ENCODE data around the gene PDGFB. TPM values are rescaled to one million over a fixed set of nuclear protein-coding genes. Genes with fewer than 3 reads are reported as not detected.

PDGFB gene
- total RNA-seq, 1 experiment from 2014 or later, result 39.7 TPM

DNA sequence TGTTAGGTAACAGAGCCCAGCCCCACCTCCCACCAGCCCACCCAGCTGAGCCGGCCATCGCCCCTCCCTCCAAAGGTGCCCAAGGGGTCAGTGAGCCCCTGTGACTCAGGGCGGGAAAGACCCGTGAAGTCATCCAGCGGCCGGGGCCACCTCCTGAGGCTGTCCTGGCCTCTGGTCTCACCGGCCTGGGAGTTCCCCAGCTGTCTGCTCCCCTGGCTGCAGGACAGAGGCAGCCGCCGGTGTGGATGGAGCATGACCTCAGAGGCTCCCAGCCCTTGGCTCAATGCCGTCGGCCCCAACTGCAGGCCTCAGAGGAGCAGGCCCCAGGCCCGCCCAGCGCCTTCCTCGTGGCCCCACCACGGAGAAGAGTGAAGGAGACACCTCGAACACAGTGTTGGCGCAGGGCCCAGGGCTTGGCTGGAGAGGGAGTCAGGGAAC is 46.0 kb upstream of the PDGFB start:
- H3K27ac ChIP-seq, result peak overlapping the region; percentile 84
- no peaks in the 10 kb centered on the region for H4K20me1 ChIP-seq (ENCODE audit: insufficient read depth)
- H3K4me2 ChIP-seq, result peak overlapping the region; percentile 53
- H3K4me1 ChIP-seq (replicated peaks; ENCODE audit: insufficient read depth), result peaks cover 82% of the 10 kb centered on the region
- POLR2A ChIA-PET (ENCODE audit: unreplicated experiment), result interaction anchor here (0.6 to 1.1 kb wide), 4 partner anchors 28 to 488 kb away, joined by 3 to 8 read pairs (median 4); no protein-coding TSS in a partner anchor
- no TSS peak for BruUV-seq (replicated peaks)
- no peak overlapping the region for H3K4me3 ChIP-seq
- intact Hi-C loops (cut with micrococcal nuclease; ENCODE audit: unreplicated experiment), result no loop called here
- CTCF ChIA-PET, result interaction anchor here (0.7 to 1.6 kb wide), 2 partner anchors 76 to 532 kb away, joined by 3 to 4 read pairs; no protein-coding TSS in a partner anchor
- no peaks in the 10 kb centered on the region for H3K36me3 ChIP-seq (ENCODE audit: low read depth)
- H3K27me3 ChIP-seq (ENCODE audit: insufficient read depth, low read depth), result no peaks in the 10 kb centered on the region
- DNase-seq, result peak; percentile 92 to 95
- H3F3A ChIP-seq (ENCODE audit: insufficient read depth, low read depth), result peaks cover 80% of the 10 kb centered on the region
- H3K9me2 ChIP-seq (ENCODE audit: insufficient read depth), result no peaks in the 10 kb centered on the region
- no peaks in the 10 kb centered on the region for H3K9me3 ChIP-seq (ENCODE audit: insufficient read depth, low read depth)
- H3K79me2 ChIP-seq (ENCODE audit: low read depth), result no peaks in the 10 kb centered on the region
- no peak overlapping the region for H2AFZ ChIP-seq
- TF ChIP-seq EZH2 (IDR thresholded peaks at IDR 0.05; ENCODE audit: low read depth), result no peak
- TF ChIP-seq, protein P1, sequence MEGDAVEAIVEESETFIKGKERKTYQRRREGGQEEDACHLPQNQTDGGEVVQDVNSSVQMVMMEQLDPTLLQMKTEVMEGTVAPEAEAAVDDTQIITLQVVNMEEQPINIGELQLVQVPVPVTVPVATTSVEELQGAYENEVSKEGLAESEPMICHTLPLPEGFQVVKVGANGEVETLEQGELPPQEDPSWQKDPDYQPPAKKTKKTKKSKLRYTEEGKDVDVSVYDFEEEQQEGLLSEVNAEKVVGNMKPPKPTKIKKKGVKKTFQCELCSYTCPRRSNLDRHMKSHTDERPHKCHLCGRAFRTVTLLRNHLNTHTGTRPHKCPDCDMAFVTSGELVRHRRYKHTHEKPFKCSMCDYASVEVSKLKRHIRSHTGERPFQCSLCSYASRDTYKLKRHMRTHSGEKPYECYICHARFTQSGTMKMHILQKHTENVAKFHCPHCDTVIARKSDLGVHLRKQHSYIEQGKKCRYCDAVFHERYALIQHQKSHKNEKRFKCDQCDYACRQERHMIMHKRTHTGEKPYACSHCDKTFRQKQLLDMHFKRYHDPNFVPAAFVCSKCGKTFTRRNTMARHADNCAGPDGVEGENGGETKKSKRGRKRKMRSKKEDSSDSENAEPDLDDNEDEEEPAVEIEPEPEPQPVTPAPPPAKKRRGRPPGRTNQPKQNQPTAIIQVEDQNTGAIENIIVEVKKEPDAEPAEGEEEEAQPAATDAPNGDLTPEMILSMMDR (conservative IDR thresholded peaks at IDR 0.05), result no peak

DNA sequence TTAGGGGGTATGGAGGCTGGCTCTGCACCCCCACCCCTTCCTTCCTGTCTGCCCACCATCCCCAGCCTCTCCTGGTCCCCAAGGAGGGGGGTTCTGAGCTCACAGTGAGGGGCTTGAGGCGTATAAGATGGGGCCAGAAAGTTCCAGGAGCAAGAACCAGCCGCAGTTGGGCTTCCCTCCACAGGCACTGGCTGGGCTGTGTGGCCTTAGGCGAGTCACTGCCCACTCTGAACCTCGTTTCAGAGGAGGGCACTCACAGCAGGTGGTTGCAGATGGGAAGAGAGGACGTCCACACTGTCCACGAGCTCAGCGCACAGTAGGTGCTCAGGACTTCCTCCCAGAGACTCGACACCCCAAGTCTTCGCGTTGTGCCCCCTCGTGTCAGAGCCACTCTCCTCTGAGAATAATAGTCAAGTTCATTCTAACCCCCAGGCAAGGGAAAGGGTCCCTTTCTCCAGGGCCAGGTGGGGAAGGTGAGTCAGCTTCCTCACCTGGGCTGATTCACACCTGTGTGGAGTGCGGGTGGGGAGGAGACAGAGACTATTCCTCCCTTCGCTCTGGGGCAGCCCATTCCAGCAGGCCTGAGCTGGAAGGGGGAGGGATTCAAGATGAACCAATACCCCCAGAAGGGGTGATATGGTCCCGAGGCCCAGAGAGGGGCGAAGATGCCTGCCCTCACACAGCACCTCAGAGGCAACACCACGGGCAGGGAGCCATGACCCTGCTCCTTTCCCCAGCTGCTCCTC is 45.4 kb upstream of the PDGFB start:
- H2AFZ ChIP-seq, result no peak overlapping the region
- CTCF ChIA-PET, result interaction anchor here (0.6 kb wide), 1 partner anchor 763 kb away, joined by 3 read pairs; no protein-coding TSS in a partner anchor
- intact Hi-C loops (cut with micrococcal nuclease; ENCODE audit: unreplicated experiment), result no loop called here
- no peaks in the 10 kb centered on the region for H3K27me3 ChIP-seq (ENCODE audit: insufficient read depth, low read depth)
- H3K4me3 ChIP-seq, result no peak overlapping the region
- no peak for TF ChIP-seq EZH2 (IDR thresholded peaks at IDR 0.05; ENCODE audit: low read depth)
- TF ChIP-seq, protein P1 (conservative IDR thresholded peaks at IDR 0.05), result no peak
- H3K9me3 ChIP-seq (ENCODE audit: insufficient read depth, low read depth), result peaks cover 2% of the 10 kb centered on the region; the same call in 1 of the 2 replicates
- peak overlapping the region; percentile 53 for H3K4me2 ChIP-seq
- no peaks in the 10 kb centered on the region for H3K9me2 ChIP-seq (ENCODE audit: insufficient read depth)
- H3F3A ChIP-seq (ENCODE audit: insufficient read depth, low read depth), result peaks cover 77% of the 10 kb centered on the region
- BruUV-seq (replicated peaks), result TSS peak; percentile 38
- H3K4me1 ChIP-seq (replicated peaks; ENCODE audit: insufficient read depth), result peaks cover 80% of the 10 kb centered on the region
- H4K20me1 ChIP-seq (ENCODE audit: insufficient read depth), result no peaks in the 10 kb centered on the region
- DNase-seq, result peak; percentile 86 to 94
- no peaks in the 10 kb centered on the region for H3K36me3 ChIP-seq (ENCODE audit: low read depth)
- H3K27ac ChIP-seq, result peak overlapping the region; percentile 84
- no peaks in the 10 kb centered on the region for H3K79me2 ChIP-seq (ENCODE audit: low read depth)
- POLR2A ChIA-PET (ENCODE audit: unreplicated experiment), result interaction anchor here (0.6 to 1.1 kb wide), 7 partner anchors 28 to 780 kb away, joined by 3 to 11 read pairs (median 4); no protein-coding TSS in a partner anchor

DNA sequence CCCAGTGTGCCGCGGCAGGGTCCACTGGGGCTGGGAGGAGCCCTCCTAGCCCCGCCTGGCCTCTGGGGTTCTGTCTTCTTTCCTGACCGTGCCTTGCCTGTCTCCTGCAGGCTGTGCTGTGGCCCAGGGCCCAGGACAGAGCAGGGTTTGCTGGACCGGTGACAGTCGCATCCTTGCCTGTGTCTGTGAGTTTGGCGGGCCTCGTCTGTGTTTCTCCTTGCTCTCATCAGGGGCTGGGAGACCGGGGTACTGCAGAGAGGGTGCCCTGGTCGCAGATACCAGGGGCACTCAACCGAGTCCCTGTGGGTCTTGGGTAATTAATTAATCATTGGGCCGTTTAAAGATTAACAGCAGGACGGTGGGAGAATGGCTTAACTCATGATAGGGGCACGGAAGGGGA is 44.8 kb upstream of the PDGFB start:
- no peak for TF ChIP-seq EZH2 (IDR thresholded peaks at IDR 0.05; ENCODE audit: low read depth)
- TF ChIP-seq, protein P1 (conservative IDR thresholded peaks at IDR 0.05), result no peak
- Histone ChIP-seq H3F3A (ENCODE audit: insufficient read depth, low read depth) (peaks cover 81% of the 10 kb centered on the region), H3K9me2 (ENCODE audit: insufficient read depth) (no peaks in the 10 kb centered on the region), H3K27me3 (ENCODE audit: insufficient read depth, low read depth) (no peaks in the 10 kb centered on the region), H3K27ac (peak overlapping the region; percentile 84), H4K20me1 (ENCODE audit: insufficient read depth) (no peaks in the 10 kb centered on the region), H3K36me3 (ENCODE audit: low read depth) (no peaks in the 10 kb centered on the region), H3K79me2 (ENCODE audit: low read depth) (no peaks in the 10 kb centered on the region), H3K4me1 (replicated peaks; ENCODE audit: insufficient read depth) (peaks cover 80% of the 10 kb centered on the region), H2AFZ (no peak overlapping the region), H3K9me3 (ENCODE audit: insufficient read depth, low read depth) (peaks cover 6% of the 10 kb centered on the region; the same call in 1 of the 2 replicates), H3K4me3 (no peak overlapping the region), H3K4me2 (peak overlapping the region; percentile 53)
- intact Hi-C loops (cut with micrococcal nuclease; ENCODE audit: unreplicated experiment), result no loop called here
- DNase-seq, result no peak
- POLR2A ChIA-PET (ENCODE audit: unreplicated experiment), result no interaction called here
- CTCF ChIA-PET, result interaction anchor here (0.6 kb wide), 1 partner anchor 764 kb away, joined by 3 read pairs; no protein-coding TSS in a partner anchor
- BruUV-seq (replicated peaks), result no TSS peak
